Measurements from ENCODE around the gene PACS2. TPM values are rescaled to one million over a fixed set of nuclear protein-coding genes. Genes with fewer than 3 reads are reported as not detected.

The PACS2 gene
- total RNA-seq, 4 donors from 2014 or later: 61.5 to 91.1 (median 74.7) TPM

DNA sequence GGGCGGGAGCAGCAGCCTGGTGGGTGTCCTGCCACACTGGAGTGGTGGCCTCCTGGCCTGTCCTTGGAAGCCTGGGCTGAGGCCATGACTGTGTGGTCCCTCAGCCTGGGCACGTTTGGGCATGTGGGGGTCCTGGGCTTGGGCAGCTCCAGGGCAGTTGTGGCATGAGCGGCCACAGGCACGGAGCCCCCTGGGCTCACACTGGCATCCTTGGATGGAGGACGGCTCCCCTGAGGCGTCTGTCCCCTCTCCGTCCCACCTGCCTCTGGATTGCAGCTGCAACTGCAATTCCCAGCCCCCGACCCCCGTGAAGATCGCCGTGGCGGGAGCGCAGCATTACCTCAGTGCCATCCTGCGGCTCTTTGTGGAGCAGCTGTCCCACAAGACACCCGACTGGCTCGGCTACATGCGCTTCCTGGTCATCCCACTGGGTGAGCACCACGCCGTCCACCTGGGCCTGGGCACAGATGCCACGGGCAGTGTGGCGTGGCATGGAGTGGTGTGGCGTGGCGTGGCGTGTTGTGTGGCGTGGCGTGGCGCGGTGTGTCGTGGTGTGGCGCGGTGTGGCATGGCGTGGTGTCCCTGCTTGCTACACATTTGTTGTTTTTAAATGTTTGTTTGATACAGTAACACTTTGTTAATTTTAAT is 68.7 kb downstream of the PACS2 start:
- 80 to 97% methylated on average over 1 to 7 of the region's 32 CpGs for WGBS, 2 donors (ENCODE audit: low coverage in 1 of 2)
- peaks cover 0 to 92% of the 10 kb centered on the region in 2 donors for H3K36me3 ChIP-seq

DNA sequence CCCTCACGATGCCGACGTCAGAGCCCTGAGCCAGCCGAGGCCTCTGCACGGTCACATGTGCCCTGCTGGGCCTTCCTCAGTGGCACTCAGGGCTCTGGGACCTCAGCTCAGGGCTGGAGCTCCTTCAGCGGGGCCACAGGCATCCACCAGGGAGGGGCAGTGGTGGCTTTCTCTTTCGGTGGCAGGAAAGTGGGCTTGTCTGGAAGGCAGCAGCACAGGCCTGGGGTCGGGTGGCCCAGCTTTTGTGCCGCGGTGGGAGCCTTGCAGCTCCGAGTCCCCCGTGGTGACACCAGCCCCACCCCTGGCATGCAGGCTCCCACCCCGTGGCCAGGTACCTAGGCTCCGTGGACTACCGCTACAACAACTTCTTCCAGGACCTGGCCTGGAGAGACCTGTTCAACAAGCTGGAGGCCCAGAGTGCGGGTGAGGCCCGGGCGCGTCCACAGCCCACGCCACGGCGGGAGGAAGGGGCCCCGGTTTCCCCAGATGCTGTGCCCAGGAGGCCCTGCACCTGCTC is 69.6 kb downstream of the PACS2 start:
- Histone ChIP-seq H3K9me3 (no peaks in the 10 kb centered on the region), H3K27ac (no peak overlapping the region), H3K27me3 (no peaks in the 10 kb centered on the region), H3K4me1 (peaks cover 0 to 3% (median 0%) of the 10 kb centered on the region in 3 donors), H3K4me3 (no peak overlapping the region), H3K36me3 (peaks cover 0 to 98% of the 10 kb centered on the region in 2 donors)
- no peak for ATAC-seq
- no peak for TF ChIP-seq POLR2A (IDR thresholded peaks at IDR 0.05)
- TF ChIP-seq, protein P1, sequence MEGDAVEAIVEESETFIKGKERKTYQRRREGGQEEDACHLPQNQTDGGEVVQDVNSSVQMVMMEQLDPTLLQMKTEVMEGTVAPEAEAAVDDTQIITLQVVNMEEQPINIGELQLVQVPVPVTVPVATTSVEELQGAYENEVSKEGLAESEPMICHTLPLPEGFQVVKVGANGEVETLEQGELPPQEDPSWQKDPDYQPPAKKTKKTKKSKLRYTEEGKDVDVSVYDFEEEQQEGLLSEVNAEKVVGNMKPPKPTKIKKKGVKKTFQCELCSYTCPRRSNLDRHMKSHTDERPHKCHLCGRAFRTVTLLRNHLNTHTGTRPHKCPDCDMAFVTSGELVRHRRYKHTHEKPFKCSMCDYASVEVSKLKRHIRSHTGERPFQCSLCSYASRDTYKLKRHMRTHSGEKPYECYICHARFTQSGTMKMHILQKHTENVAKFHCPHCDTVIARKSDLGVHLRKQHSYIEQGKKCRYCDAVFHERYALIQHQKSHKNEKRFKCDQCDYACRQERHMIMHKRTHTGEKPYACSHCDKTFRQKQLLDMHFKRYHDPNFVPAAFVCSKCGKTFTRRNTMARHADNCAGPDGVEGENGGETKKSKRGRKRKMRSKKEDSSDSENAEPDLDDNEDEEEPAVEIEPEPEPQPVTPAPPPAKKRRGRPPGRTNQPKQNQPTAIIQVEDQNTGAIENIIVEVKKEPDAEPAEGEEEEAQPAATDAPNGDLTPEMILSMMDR (IDR thresholded peaks at IDR 0.05): no peak
- no peak for TF ChIP-seq EP300 (IDR thresholded peaks at IDR 0.05)
- no peak for TF ChIP-seq POLR2AphosphoS5 (IDR thresholded peaks at IDR 0.05)
- 80% methylated on average over 2 of the region's 23 CpGs; no CpG with 5 or more reads in 1 of the 2 donors for WGBS, 2 donors (ENCODE audit: low coverage in 1 of 2)

More for the DNA sequence above, 68.7 kb downstream of the PACS2 start:
- no peak for ATAC-seq
- Histone ChIP-seq H3K27me3 (no peaks in the 10 kb centered on the region), H3K4me3 (no peak overlapping the region), H3K4me1 (no peaks in the 10 kb centered on the region), H3K9me3 (no peaks in the 10 kb centered on the region), H3K27ac (no peak overlapping the region)
- TF ChIP-seq EP300 (IDR thresholded peaks at IDR 0.05) (no peak), POLR2AphosphoS5 (IDR thresholded peaks at IDR 0.05) (no peak), POLR2A (IDR thresholded peaks at IDR 0.05) (no peak)
- TF ChIP-seq, protein P1 (IDR thresholded peaks at IDR 0.05): no peak

DNA sequence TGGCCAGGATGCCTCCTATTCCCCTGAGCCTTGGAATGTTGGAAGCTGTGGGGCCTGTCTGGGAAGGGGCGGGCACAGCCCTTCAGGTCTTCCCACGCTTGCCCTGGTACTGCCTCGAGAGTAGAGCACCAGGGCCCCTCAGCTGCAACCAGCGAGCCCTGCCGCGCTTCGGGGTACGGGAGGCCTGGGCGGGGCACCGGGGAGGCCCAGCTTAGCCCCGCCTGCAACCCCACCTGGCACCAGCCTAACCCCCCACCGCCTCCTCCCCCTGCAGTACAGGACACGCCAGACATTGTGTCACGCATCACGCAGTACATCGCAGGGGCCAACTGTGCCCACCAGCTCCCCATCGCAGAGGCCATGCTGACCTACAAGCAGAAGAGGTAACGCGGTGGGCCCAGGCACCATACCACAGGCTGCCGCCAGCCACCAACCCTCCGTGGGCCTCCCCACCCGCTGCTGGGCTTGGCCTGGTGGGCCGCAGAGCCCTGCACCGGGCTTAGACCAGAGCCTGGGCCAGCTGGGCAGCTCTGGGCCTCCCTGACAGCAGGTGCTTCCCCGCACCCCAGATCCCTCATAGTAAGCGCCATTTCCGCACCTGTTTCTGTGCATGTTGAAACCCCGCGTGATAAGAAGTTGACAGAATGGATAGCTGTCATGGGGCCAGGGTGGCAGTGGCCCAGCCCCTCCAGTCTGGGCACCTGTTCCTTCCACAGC is 70.2 kb downstream of the PACS2 start:
- H3K9me3 ChIP-seq: no peaks in the 10 kb centered on the region
- no peak for ATAC-seq
- H3K4me1 ChIP-seq: peaks cover 0 to 9% (median 4%) of the 10 kb centered on the region in 3 donors
- no peaks in the 10 kb centered on the region for H3K27me3 ChIP-seq
- H3K36me3 ChIP-seq: peaks cover 0 to 94% of the 10 kb centered on the region in 2 donors
- no peak overlapping the region for H3K27ac ChIP-seq
- no peak overlapping the region for H3K4me3 ChIP-seq
- WGBS, 2 donors (ENCODE audit: low coverage in 1 of 2): 88 to 89% methylated on average over 7 to 8 of the region's 29 CpGs
- TF ChIP-seq, protein P1 (IDR thresholded peaks at IDR 0.05): no peak

DNA sequence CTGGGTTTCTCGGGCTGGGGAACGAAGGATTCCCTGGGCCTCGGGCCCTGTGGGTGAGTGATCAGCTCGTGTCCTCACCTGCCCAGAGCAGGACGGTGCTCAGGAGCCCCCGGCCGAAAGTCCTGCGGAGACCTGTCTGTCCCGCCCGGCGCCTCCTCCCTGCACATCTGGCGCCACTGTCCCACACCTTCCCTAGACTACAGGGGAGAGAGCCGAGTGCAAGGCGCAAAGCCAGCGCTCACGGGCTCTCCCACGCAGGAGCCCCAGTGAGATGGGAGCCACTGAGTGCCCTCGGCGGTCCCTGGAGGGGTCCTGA is 70.7 kb downstream of the PACS2 start:
- ATAC-seq: no peak
- Histone ChIP-seq H3K9me3 (no peaks in the 10 kb centered on the region), H3K36me3 (peaks cover 0 to 88% of the 10 kb centered on the region in 2 donors), H3K4me1 (peaks cover 0 to 15% (median 10%) of the 10 kb centered on the region in 3 donors), H3K27me3 (no peaks in the 10 kb centered on the region), H3K27ac (no peak overlapping the region), H3K4me3 (no peak overlapping the region)
- no peak for TF ChIP-seq EP300 (IDR thresholded peaks at IDR 0.05)
- no peak for TF ChIP-seq POLR2A (IDR thresholded peaks at IDR 0.05)
- TF ChIP-seq POLR2AphosphoS5 (IDR thresholded peaks at IDR 0.05): no peak
- TF ChIP-seq, protein P1 (IDR thresholded peaks at IDR 0.05): no peak
- WGBS, 2 donors (ENCODE audit: low coverage in 1 of 2): 91% methylated on average over 12 of the region's 19 CpGs; no CpG with 5 or more reads in 1 of the 2 donors
